B cell (primary cell): ENCODE data around the gene PRKCG.

Experiments used
- CTCF ChIP-seq: fragments of 200-600 bp; IDR thresholded peaks from one replicate; pipeline ENCODE4 v1.8.0; 2022; ENCODE audit warnings: antibody characterized with exemption, mild to moderate bottlenecking
- EZH2 ChIP-seq: IDR thresholded peaks from 2 replicates; pipeline ENCODE4 v1.6.1; 2012; ENCODE audit warnings: borderline replicate concordance, low read depth, mild to moderate bottlenecking, moderate library complexity, low read length; ENCODE audit not compliant: insufficient read depth, poor library complexity, severe bottlenecking

GRCh38 chr19:53953383-53953782, 71.4 kb downstream of the PRKCG start:
- TF ChIP-seq CTCF, result no peak
- no peak for TF ChIP-seq EZH2
